GM19099 (cell line): Measurements from ENCODE around the gene TMEM81.

Source experiments
- POLR2A ChIP-seq: IDR thresholded peaks from 3 replicates; pipeline ENCODE4 v1.6.1; 2011; ENCODE audit warnings: low read depth; ENCODE audit not compliant: insufficient read length; ENCODE audit errors: extremely low read depth

Gene TMEM81

GRCh38 chr1:205056956-205057568 is 27.2 kb downstream of the TMEM81 start:
- TF ChIP-seq POLR2A, result no peak

- TF ChIP-seq POLR2A, result no peak
These were observed 28.1 kb downstream of the TMEM81 start for GRCh38 chr1:205056188-205056611.

GRCh38 chr1:205054013-205054412 is 30.2 kb downstream of the TMEM81 start:
- no peak for TF ChIP-seq POLR2A

GRCh38 chr1:205053296-205053695 is 31.0 kb downstream of the TMEM81 start:
- no peak for TF ChIP-seq POLR2A

GRCh38 chr1:205052690-205053089 is 31.6 kb downstream of the TMEM81 start:
- TF ChIP-seq POLR2A, result no peak

- TF ChIP-seq POLR2A, result no peak
These were observed 34.8 kb downstream of the TMEM81 start for GRCh38 chr1:205049479-205049878.

GRCh38 chr1:205048382-205048781 is 35.9 kb downstream of the TMEM81 start:
- TF ChIP-seq POLR2A, result no peak

GRCh38 chr1:205047764-205048231 is 36.5 kb downstream of the TMEM81 start:
- no peak for TF ChIP-seq POLR2A

- no peak for TF ChIP-seq POLR2A
These were observed 37.4 kb downstream of the TMEM81 start for GRCh38 chr1:205046870-205047269.

- TF ChIP-seq POLR2A, result no peak
These were observed 39.1 kb downstream of the TMEM81 start for GRCh38 chr1:205045146-205045545.

GRCh38 chr1:205044741-205045140 is 39.5 kb downstream of the TMEM81 start:
- TF ChIP-seq POLR2A, result no peak

- no peak for TF ChIP-seq POLR2A
These were observed 40.4 kb downstream of the TMEM81 start for GRCh38 chr1:205043866-205044265.

GRCh38 chr1:205042911-205043806 is 41.1 kb downstream of the TMEM81 start, which contains the start of gene CNTN2:
Gene CNTN2, plus strand, starts transcription at chr1:205043212. Its CDS starts 9,974 bp downstream, at chr1:205053186.
- no peak for TF ChIP-seq POLR2A

GRCh38 chr1:205041998-205042910 is 42.0 kb downstream of the TMEM81 start:
- TF ChIP-seq POLR2A, result no peak
